OCI-LY7 (cell line): Measurements from ENCODE around the gene KIF6. TPM values are rescaled to one million over a fixed set of nuclear protein-coding genes. Genes with fewer than 3 reads are reported as not detected.

ENCODE experiments used
- BruUV-seq: library from RNA; stranded (reverse); fragments of 400-500 nt; replicated peaks from 2 replicates; lab custom pipeline; 2021; lab: Mats Ljungman, UMichigan
- CTCF ChIA-PET: fragments of 300-600 bp; sonication (Branson Sonifier 250); formaldehyde crosslinking; loops from one replicate; lab custom pipeline; 2022; ENCODE audit warnings: antibody characterized with exemption; ENCODE audit not compliant: unreplicated experiment; lab: Charles Lee
- POLR2A ChIA-PET: fragments of 300-600 bp; sonication (Branson Sonifier 250); formaldehyde crosslinking; loops from one replicate; lab custom pipeline; 2022; ENCODE audit warnings: antibody characterized with exemption; lab: Charles Lee
- DNase-seq: peaks from one replicate; pipeline ENCODE4 v3.0.0-alpha.2; 2015; ENCODE audit warnings: low spot score
- H2AFZ ChIP-seq: fragments of 200-600 bp; sonication (generic), shearing (Covaris generic); 2 replicates; pipeline ENCODE4 v1.6.1; 2014; ENCODE audit warnings: mild to moderate bottlenecking, antibody characterized with exemption, low read length, moderate library complexity
- H3K27ac ChIP-seq: fragments of 200-600 bp; sonication (generic); 2 replicates; pipeline ENCODE4 v1.5.1; 2014; ENCODE audit warnings: mixed run types, low read depth, mild to moderate bottlenecking, moderate library complexity, low read length, inconsistent platforms; ENCODE audit not compliant: poor library complexity, severe bottlenecking
- H3K36me3 ChIP-seq: fragments of 200-600 bp; sonication (generic); 2 replicates; pipeline ENCODE4 v1.6.1; 2014; ENCODE audit warnings: mild to moderate bottlenecking, antibody characterized with exemption, low read length, moderate library complexity, mixed read lengths; ENCODE audit not compliant: insufficient read depth
- H3K4me1 ChIP-seq: fragments of 200-600 bp; sonication (generic); 2 replicates; pipeline ENCODE4 v1.5.1; 2014; ENCODE audit warnings: mild to moderate bottlenecking, low read length; ENCODE audit not compliant: insufficient read depth, poor library complexity, severe bottlenecking
- H3K4me2 ChIP-seq: fragments of 200-600 bp; sonication (generic); 2 replicates; pipeline ENCODE4 v1.6.1; 2014; ENCODE audit warnings: mild to moderate bottlenecking, low read length
- H3K4me3 ChIP-seq: fragments of 200-600 bp; sonication (generic); 2 replicates; pipeline ENCODE4 v1.5.1; 2014; ENCODE audit warnings: mild to moderate bottlenecking, low read depth, low read length; ENCODE audit not compliant: poor library complexity, severe bottlenecking
- H3K79me2 ChIP-seq: fragments of 200-600 bp; sonication (generic); 2 replicates; pipeline ENCODE4 v1.6.1; 2016; ENCODE audit warnings: low read depth, mild to moderate bottlenecking, low read length, moderate library complexity, mixed read lengths; ENCODE audit not compliant: insufficient read depth
- H3K9me2 ChIP-seq: fragments of 200-600 bp; sonication (generic); 2 replicates; pipeline ENCODE4 v1.6.1; 2016; ENCODE audit warnings: mild to moderate bottlenecking, low read length, mixed read lengths; ENCODE audit not compliant: insufficient read depth
- H3K9me3 ChIP-seq: fragments of 200-600 bp; sonication (generic); 2 replicates; pipeline ENCODE4 v1.6.1; 2014; ENCODE audit warnings: mild to moderate bottlenecking, mixed run types, low read length, mixed read lengths
- H4K20me1 ChIP-seq: fragments of 200-600 bp; sonication (generic); 2 replicates; pipeline ENCODE4 v1.6.1; 2014; ENCODE audit warnings: mild to moderate bottlenecking, antibody characterized with exemption, low read length, moderate library complexity, mixed read lengths; ENCODE audit not compliant: insufficient read depth
- EZH2phosphoT487 ChIP-seq: fragments of 200-600 bp; sonication (generic); IDR thresholded peaks from 2 replicates; pipeline ENCODE4 v1.6.1; 2018; ENCODE audit warnings: low read depth, borderline replicate concordance, mild to moderate bottlenecking, mixed run types, antibody characterized with exemption, low read length, moderate library complexity, mixed read lengths
- intact Hi-C: fragments of 100-400 bp; cut with micrococcal nuclease; formaldehyde crosslinking; loops from one replicate; pipeline ENCODE4 v1.10.0; 2022; ENCODE audit not compliant: unreplicated experiment
- total RNA-seq, 2 experiments: library from RNA; depleted of rRNA in 1 of 2; stranded (reverse); fragments of >200 nt in 1 of 2; shearing (Covaris generic) in 1 of 2; gene quantifications; 2 replicates each; pipeline ENCODE4 v1.2.3, GENCODE V29; 2014 to 2022
- TF ChIP-seq, protein P1 (sequence below): fragments of 200-600 bp; sonication (generic); conservative IDR thresholded peaks from 2 replicates; pipeline ENCODE4 v1.5.1; 2014; ENCODE audit warnings: mild to moderate bottlenecking, antibody characterized with exemption, low read length, moderate library complexity, mixed read lengths

The KIF6 gene
- total RNA-seq, 2 experiments from 2014 or later: not detected

GRCh38 chr6:39702265-39702664 lies 22.9 kb downstream of the KIF6 start:
- TF ChIP-seq, protein P1, sequence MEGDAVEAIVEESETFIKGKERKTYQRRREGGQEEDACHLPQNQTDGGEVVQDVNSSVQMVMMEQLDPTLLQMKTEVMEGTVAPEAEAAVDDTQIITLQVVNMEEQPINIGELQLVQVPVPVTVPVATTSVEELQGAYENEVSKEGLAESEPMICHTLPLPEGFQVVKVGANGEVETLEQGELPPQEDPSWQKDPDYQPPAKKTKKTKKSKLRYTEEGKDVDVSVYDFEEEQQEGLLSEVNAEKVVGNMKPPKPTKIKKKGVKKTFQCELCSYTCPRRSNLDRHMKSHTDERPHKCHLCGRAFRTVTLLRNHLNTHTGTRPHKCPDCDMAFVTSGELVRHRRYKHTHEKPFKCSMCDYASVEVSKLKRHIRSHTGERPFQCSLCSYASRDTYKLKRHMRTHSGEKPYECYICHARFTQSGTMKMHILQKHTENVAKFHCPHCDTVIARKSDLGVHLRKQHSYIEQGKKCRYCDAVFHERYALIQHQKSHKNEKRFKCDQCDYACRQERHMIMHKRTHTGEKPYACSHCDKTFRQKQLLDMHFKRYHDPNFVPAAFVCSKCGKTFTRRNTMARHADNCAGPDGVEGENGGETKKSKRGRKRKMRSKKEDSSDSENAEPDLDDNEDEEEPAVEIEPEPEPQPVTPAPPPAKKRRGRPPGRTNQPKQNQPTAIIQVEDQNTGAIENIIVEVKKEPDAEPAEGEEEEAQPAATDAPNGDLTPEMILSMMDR: no peak
- TF ChIP-seq EZH2phosphoT487: no peak
- no TSS peak for BruUV-seq
- Histone ChIP-seq H3K4me3 (no peak overlapping the region), H3K4me1 (no peaks in the 10 kb centered on the region), H3K79me2 (no peaks in the 10 kb centered on the region), H2AFZ (no peak overlapping the region), H3K36me3 (no peaks in the 10 kb centered on the region), H3K9me3 (no peaks in the 10 kb centered on the region), H3K27ac (no peak overlapping the region), H3K9me2 (no peaks in the 10 kb centered on the region), H4K20me1 (no peaks in the 10 kb centered on the region), H3K4me2 (no peak overlapping the region)
- DNase-seq: no peak
- intact Hi-C loops: no loop called here
- POLR2A ChIA-PET: no interaction called here
- CTCF ChIA-PET: no interaction called here

- no peaks in the 10 kb centered on the region for H3K36me3 ChIP-seq
- no peak for TF ChIP-seq EZH2phosphoT487
- TF ChIP-seq, protein P1: no peak
- intact Hi-C loops: no loop called here
- H3K79me2 ChIP-seq: no peaks in the 10 kb centered on the region
- no peak overlapping the region for H3K27ac ChIP-seq
- BruUV-seq: no TSS peak
- H3K4me3 ChIP-seq: no peak overlapping the region
- H3K9me2 ChIP-seq: no peaks in the 10 kb centered on the region
- no peaks in the 10 kb centered on the region for H3K9me3 ChIP-seq
- H3K4me1 ChIP-seq: no peaks in the 10 kb centered on the region
- no peaks in the 10 kb centered on the region for H4K20me1 ChIP-seq
- ChIA-PET CTCF (no interaction called here), POLR2A (no interaction called here)
- H3K4me2 ChIP-seq: no peak overlapping the region
- DNase-seq: no peak
- H2AFZ ChIP-seq: no peak overlapping the region
Measured at GRCh38 chr6:39700362-39700761, 24.8 kb downstream of the KIF6 start.

DNA sequence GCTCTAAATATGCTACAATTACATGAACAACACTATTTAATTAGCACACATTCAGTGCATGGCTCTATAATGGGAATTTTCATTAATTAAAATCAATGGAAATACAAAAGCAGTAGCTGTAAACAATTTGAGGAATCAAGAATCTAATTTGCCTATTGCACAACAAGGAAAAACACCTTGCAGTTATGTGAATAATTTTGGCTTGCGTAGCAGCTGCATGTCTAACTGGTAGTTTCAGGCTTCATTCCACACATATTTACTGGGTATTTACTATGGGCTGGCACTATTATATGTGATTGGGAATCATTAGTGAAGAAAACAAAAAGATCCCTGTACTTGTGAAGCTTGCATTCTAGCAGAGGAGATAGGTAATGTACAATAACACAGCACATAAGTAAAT lies 26.4 kb downstream of the KIF6 start:
- Histone ChIP-seq H3K9me2 (no peaks in the 10 kb centered on the region), H3K4me2 (no peak overlapping the region), H3K27ac (no peak overlapping the region), H4K20me1 (no peaks in the 10 kb centered on the region), H2AFZ (no peak overlapping the region), H3K36me3 (no peaks in the 10 kb centered on the region), H3K4me3 (no peak overlapping the region), H3K9me3 (no peaks in the 10 kb centered on the region), H3K79me2 (no peaks in the 10 kb centered on the region), H3K4me1 (no peaks in the 10 kb centered on the region)
- TF ChIP-seq EZH2phosphoT487: no peak
- TF ChIP-seq, protein P1: no peak
- ChIA-PET POLR2A (no interaction called here), CTCF (no interaction called here)
- DNase-seq: no peak
- BruUV-seq: no TSS peak
- intact Hi-C loops: no loop called here
